Stimulated activated naive CD8-positive, alpha-beta T cell treated with anti-CD3 and anti-CD28 coated beads, Interleukin-15, amount 100 ng/mL, for 72 hours (primary cell): ENCODE data around the gene MCF2L2.
A peak's percentile ranks its signal among the peaks of the same experiment; 100 is the strongest.
"Not testable (repeated sequence)": the region's sequence is repeated elsewhere in the genome, so short reads cannot be mapped to it uniquely, and the experiment has no call there.

Experiments used
- ATAC-seq: fragments of 150-1000 bp; cut with Tn5 transposase; 2 replicates; pipeline ENCODE4 v1.10.0; 2021; ENCODE audit warnings: mild to moderate bottlenecking, moderate library complexity
- DNase-seq, 2 donors: peaks; one replicate each; pipeline ENCODE4 v3.0.0; 2021 to 2022
- H3K27ac Mint-ChIP-seq, 2 donors: one replicate each; pipeline ENCODE4 v1.8.0; 2022; ENCODE audit warnings: mild to moderate bottlenecking in 2 of 2, mixed read lengths in 2 of 2, moderate library complexity in 2 of 2
- H3K27me3 Mint-ChIP-seq: one replicate; pipeline ENCODE4 v1.8.0; 2022; ENCODE audit warnings: mixed read lengths
- H3K4me1 Mint-ChIP-seq: one replicate; pipeline ENCODE4 v1.8.0; 2022; ENCODE audit warnings: mild to moderate bottlenecking, mixed read lengths
- H3K4me3 Mint-ChIP-seq, 2 donors: one replicate each; pipeline ENCODE4 v1.8.0; 2022; ENCODE audit warnings: mild to moderate bottlenecking in 2 of 2, mixed read lengths in 2 of 2, moderate library complexity in 1 of 2
- H3K9me3 Mint-ChIP-seq, 2 donors: one replicate each; pipeline ENCODE4 v1.8.0; 2022; ENCODE audit warnings: mixed read lengths in 2 of 2

Gene MCF2L2

DNA sequence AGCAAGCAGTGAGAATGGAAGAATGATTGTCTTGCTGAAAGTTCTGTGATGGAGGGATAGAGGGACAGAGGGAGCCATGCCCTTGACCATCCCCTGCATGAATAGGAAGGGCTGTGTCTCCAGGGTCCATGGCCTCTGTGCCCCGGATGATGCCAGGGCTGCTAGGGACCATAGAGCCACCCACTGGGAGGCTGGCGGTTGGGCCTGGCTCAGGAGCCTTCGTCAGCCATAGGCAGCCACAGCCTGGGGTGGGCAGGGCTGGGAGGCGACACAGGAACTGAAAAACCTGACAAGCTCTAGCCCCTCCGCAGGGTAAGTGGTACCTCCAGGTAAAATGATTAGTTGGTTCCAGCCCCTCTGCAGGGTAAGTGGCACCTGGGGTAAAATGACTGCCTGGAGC is 246.8 kb downstream of the MCF2L2 start:
- H3K4me1 Mint-ChIP-seq = peaks cover 30% of the 10 kb centered on the region
- H3K4me3 Mint-ChIP-seq = no peak overlapping the region
- DNase-seq (no peak), ATAC-seq (no peak)
- no peak overlapping the region for H3K27ac Mint-ChIP-seq
- no peaks in the 10 kb centered on the region for H3K9me3 Mint-ChIP-seq
- peaks cover 35% of the 10 kb centered on the region for H3K27me3 Mint-ChIP-seq

DNA sequence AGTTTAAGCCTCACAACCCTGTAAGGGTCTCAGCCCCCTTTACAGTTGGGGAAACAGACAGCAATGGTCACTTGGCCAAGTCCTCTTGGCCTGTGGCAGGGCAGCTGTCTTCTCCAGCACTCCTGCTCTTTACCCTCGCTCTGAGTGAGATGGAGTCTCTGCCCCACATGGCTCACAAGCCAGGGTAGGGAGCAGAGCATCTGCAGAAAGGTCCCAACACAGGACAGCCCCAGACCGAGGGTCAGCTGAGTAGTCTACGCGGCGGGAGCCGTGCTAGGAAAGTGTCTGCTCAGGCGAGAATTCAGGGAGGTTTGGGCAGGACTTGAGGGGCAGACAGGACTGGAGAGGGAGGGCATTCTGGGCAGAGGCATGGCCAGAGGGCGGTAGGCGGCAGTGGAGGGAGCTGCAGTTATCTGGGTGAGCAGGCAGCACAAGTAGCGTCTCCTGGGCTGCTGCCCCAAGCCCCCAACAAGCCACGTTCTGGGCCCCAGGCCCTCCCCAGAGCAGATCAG is 247.6 kb downstream of the MCF2L2 start:
- Mint-ChIP-seq H3K27ac (no peak overlapping the region), H3K27me3 (peaks cover 42% of the 10 kb centered on the region), H3K4me3 (no peak overlapping the region), H3K9me3 (no peaks in the 10 kb centered on the region), H3K4me1 (peaks cover 28% of the 10 kb centered on the region)
- no peak for ATAC-seq
- no peak for DNase-seq

DNA sequence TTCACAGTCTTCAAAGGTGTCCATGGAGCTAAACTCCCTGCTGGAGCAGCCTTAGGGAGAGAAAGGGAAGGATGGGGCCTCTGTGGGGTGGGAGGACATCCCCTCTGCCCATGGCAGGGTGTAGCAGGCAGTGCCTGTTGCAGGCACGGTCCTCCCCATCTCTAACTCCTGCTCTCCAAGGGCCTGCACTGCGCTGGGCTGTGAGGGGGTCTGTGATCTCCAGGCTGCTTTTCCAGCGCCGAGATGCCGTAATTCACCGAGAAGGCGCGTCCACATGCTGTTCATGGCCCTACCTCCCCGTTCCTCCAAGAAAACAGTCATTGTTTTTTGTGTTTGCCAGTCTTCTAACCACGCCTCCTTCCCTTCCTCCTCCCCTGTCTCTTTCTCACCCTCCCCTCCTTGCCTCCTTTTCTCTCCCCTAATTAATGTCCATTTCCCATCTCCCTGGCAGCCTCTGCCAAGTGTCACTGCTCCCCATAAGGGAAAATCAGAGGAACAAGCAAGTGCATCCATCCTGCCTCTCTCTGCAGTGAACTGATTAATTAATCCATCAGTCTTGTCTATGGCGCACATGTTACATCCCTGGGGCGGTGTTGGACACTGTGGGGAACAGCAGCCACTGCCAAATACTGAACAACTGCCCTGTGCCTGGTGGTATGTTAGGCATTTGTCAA is 248.2 kb downstream of the MCF2L2 start:
- ATAC-seq (no peak), DNase-seq (no peak)
- H3K27ac Mint-ChIP-seq = no peak overlapping the region
- H3K9me3 Mint-ChIP-seq = no peaks in the 10 kb centered on the region
- H3K4me3 Mint-ChIP-seq = no peak overlapping the region
- peaks cover 22% of the 10 kb centered on the region for H3K4me1 Mint-ChIP-seq
- H3K27me3 Mint-ChIP-seq = peaks cover 48% of the 10 kb centered on the region

DNA sequence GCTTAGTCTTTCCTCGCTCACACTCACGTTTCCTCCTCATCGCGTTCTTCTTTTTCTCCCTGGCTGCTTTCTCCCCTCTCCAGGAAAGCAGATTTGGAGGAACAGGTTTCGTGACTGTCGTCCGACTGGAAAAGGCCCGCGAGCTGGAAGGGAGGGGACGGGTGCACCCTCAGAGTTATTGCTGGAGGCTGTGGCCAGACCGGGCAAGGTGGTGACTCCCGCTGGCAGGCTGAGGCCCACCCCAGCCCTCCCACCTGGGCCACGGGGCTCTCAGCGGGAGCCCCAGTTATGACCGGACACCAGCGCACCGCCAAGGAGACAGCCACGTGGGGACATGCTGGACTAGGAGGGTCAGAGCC is 248.9 kb downstream of the MCF2L2 start:
- peak overlapping the region; percentile 76 to 87 for H3K4me3 Mint-ChIP-seq
- H3K9me3 Mint-ChIP-seq, H3K27ac Mint-ChIP-seq, DNase-seq: not testable (repeated sequence)
- H3K27me3 Mint-ChIP-seq = peaks cover 54% of the 10 kb centered on the region
- peak; percentile 5 for ATAC-seq
- peaks cover 16% of the 10 kb centered on the region for H3K4me1 Mint-ChIP-seq

DNA sequence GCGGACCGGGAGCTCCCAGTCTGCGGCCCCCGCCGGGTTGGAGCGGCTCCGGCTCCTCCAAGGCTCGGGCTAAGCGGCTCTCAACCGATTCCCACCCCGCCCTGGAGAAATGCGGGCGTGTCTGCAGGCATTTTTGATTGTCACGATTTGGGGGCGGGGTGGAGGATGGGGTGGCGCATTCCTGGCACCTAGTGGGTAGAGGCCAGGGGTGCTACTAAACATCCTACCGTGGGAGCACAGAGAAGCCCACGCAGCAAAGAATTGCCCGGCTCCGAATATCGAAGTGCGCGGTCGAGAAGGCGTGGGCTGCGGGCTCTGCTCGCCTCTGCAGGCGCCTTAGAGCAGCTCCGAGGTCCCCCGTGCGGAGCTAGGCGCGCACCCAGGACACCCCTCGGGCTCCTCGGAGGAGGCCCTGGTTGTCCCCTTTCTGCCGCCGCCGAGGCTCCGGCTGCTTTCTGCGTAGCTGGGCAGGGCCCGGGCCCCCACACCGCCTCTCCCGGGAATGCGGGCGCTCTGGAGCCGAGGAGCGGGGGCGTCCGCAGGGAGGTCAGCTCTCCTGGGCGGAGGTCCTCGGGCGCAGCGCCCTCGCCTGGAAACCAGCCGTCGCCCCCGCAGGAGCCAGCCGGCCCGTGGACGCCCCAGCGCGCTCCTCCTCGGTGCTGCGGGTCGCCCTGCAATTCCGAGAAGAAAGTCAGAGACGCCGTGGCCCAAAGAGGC is 249.4 kb downstream of the MCF2L2 start:
- peak; percentile 55 to 60 for DNase-seq
- Mint-ChIP-seq H3K27ac (no peak overlapping the region), H3K4me3 (peak overlapping the region; percentile 86 to 87), H3K4me1 (peaks cover 16% of the 10 kb centered on the region), H3K9me3 (no peaks in the 10 kb centered on the region), H3K27me3 (peaks cover 54% of the 10 kb centered on the region)
- peak; percentile 84 for ATAC-seq

DNA sequence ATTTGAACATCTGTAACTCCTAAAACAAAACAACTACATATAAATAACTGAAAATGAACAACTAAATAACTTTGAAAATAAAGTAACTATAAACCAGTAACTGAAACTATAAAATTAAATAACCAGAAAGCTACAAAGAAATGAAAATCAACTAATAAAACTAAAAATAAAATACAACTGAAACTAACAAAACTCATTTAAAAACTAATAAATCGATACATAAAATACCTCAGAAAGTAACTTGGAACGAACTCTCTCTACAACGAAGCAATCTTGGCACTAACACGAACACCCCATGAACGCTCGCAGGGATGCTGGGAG is 249.9 kb downstream of the MCF2L2 start:
- no peak for DNase-seq
- Mint-ChIP-seq H3K4me3 (peak overlapping the region; percentile 86 to 87), H3K27me3 (peaks cover 57% of the 10 kb centered on the region), H3K27ac (no peak overlapping the region), H3K9me3 (no peaks in the 10 kb centered on the region), H3K4me1 (peaks cover 16% of the 10 kb centered on the region)
- no peak for ATAC-seq

DNA sequence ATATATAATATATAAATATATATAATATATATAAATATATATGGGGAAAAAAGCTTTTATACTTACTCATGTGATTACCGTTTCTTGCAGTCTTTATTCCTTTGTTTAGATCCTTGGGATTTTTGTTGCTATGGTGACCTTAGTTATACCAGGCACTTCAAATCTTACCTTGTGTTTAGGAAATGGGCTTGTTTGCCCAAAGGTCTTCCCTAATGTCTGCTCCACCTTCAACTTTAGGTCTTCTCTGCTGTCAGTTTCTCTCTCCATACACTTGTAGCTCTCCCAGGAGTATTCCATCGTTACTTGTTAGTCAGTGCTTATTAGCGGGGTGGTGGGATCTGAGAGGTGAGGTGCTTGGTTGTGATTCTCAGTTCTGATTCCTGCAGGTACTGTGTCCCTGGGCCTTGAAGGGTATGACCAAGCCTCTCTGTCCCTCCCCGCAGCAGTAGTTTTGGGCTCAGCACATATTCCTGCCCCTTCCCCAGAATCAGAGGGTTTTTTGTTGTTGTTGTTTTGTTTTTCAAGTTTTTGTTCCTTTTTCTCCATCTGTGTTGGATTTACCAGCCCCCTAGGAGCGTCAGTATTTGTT is 256.3 kb downstream of the MCF2L2 start:
- Mint-ChIP-seq H3K9me3 (no peaks in the 10 kb centered on the region), H3K27me3 (peaks cover 43% of the 10 kb centered on the region)
- peak; percentile 39 for ATAC-seq

DNA sequence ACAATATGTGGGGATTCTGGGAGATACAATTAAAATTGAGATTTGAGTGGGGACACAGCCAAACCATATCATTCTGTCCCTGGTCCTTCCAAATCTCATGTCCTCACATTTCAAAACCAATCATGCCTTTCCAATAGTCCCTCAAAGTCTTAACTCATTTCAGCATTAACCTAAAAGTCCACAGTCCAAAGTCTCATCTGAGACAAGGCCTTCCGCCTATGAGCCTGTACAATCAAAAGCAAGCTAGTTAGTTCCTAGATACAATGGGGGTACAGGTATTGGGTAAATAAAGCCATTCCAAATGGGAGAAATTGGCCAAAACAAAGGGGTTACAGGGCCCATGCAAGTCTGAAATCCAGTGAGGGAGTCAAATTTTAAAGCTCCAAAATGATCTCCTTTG is 260.4 kb downstream of the MCF2L2 start:
- H3K4me1 Mint-ChIP-seq, DNase-seq: not testable (repeated sequence)

More for the DNA sequence above, 256.3 kb downstream of the MCF2L2 start:
- H3K4me3 Mint-ChIP-seq = no peak overlapping the region
- no peak overlapping the region for H3K27ac Mint-ChIP-seq
- no peak for DNase-seq
- no peaks in the 10 kb centered on the region for H3K4me1 Mint-ChIP-seq

DNA sequence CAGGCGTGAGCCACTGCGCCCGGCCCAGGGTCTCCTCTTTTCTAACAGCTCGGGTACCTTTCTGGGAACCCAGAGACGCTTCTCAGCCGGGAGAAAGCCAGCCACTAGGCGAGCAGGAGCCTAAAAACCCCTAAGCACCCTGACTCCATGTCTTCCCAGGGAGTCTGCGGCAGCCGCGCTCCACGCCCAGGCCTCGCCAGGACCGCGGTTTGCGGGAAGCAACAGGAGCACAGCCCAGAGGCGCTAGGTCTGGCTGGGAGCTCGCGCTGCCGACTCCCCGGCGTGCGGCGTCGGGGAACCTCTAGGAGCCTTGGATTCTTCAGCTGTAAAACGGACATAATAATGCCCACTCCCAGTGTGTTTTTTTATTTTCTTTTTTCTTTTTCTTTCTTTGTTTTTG is 264.9 kb downstream of the MCF2L2 start:
- no peak for ATAC-seq
- H3K27ac Mint-ChIP-seq = no peak overlapping the region
- no peak for DNase-seq
- H3K27me3 Mint-ChIP-seq = no peaks in the 10 kb centered on the region
- H3K4me3 Mint-ChIP-seq = peak overlapping the region; percentile 96
- no peaks in the 10 kb centered on the region for H3K9me3 Mint-ChIP-seq
- H3K4me1 Mint-ChIP-seq = peaks cover 29% of the 10 kb centered on the region

More for the DNA sequence above, 260.4 kb downstream of the MCF2L2 start:
- H3K9me3 Mint-ChIP-seq, ATAC-seq, H3K27ac Mint-ChIP-seq, H3K4me3 Mint-ChIP-seq: not testable (repeated sequence)
- peaks cover 10% of the 10 kb centered on the region for H3K27me3 Mint-ChIP-seq

DNA sequence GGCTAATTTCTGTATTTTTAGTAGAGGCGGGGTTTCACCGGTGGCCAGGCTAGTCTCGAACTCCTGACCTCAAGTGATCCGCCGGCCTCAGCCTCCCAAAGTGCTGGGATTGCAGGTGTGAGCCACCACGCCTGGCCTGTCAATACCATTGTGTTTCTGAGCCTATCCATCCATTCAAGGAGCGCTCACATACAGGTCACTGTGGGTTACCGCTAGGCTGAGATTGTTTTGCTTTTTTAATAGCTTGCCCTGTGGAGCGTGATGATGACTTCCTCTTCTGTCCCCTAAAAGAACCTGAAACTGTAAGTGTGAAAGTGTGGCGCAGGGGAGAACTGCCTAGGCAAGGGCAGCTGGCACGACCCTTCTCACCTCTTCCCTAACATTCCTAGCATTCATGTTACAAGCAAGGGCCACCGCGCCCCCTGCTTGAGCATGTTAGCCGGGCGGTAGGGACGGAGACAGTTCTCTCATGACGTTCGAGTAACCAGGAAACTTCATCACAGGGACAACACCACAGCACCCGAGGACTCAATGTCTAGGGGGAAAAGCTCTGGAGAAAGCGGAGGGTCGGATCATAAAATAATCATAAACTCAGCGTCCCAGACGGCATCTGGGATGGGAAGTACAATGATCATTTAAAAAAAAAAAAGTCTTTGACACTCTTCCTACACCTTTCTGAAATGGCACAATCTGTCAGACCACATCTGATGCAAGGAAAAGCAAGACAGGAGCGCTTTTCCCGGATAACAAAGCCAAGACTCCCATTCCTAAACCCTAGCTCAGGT is 266.7 kb downstream of the MCF2L2 start:
- Mint-ChIP-seq H3K4me1 (peaks cover 42% of the 10 kb centered on the region), H3K9me3 (no peaks in the 10 kb centered on the region), H3K4me3 (peak overlapping the region; percentile 96), H3K27ac (peak overlapping the region; percentile 96 to 97), H3K27me3 (no peaks in the 10 kb centered on the region)
- DNase-seq (peak in 1 of 2 donors; percentile 41), ATAC-seq (peak; percentile 40)

DNA sequence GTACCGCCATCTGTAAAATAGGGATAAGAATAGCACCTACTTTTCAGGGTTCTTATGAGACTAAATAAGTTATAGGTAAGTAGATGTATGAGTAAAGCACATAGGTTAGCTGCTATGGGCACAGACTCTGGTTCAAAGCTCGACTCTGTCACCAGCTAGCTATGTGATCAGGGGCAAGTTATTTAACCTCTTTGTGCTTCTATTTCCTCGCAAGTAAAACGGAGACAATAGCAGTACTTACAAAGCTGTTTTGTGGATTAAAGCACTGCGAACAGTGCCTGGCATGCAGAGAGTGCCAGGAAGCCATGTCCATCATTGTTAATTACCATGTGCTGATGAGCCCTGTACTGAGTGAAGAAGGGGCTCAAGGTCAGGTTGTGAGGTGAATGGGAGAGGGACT is 267.8 kb downstream of the MCF2L2 start:
- Mint-ChIP-seq H3K27me3 (no peaks in the 10 kb centered on the region), H3K9me3 (no peaks in the 10 kb centered on the region), H3K27ac (no peak overlapping the region), H3K4me1 (peaks cover 42% of the 10 kb centered on the region), H3K4me3 (no peak overlapping the region)
- DNase-seq = no peak
- no peak for ATAC-seq

DNA sequence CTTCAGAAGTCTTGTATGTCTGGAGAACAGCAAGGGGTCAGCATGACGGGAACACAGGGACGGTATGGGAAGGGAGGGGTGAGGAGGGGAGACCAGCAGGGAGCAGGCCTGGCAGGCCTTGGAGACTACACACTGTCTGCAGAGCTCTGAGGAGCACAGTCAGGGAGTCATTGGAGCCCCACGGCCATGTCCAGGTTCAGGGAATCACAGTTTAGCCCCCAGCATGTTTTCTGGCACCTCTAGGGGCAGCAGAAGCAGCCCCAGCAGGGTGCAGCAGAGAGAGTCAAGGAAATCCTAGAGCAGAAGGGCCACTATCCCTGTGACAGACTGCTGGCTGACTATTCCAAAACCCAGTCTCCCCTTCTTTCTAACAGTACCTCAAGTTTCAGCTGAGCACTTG is 269.1 kb downstream of the MCF2L2 start:
- ATAC-seq (no peak), DNase-seq (no peak)
- H3K27ac Mint-ChIP-seq = peak overlapping the region; percentile 31 to 54
- no peaks in the 10 kb centered on the region for H3K9me3 Mint-ChIP-seq
- H3K4me3 Mint-ChIP-seq = peak overlapping the region; percentile 28 to 50
- no peaks in the 10 kb centered on the region for H3K27me3 Mint-ChIP-seq
- H3K4me1 Mint-ChIP-seq = peaks cover 42% of the 10 kb centered on the region

DNA sequence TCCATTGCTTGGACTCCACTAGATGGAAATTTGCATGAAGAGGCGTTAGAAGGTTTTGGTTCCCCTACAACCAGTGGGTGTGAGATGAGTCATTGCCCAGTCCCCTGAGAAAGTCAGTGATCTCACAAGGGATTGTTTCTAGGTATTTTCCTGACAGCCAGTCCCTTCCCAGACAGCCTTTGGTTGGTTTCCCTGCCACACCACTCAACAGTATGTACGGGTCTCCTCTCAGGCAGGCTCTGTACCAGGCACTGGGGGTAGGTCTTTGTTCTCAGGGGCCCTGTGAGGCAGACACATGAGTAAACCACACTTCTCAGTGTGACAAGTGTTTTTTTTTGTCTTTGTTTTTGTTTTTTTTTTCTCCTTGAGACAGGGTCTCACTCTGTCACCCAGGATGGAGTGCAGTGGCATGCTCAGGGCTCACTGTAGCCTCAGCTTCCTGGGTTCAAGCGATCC is 269.8 kb downstream of the MCF2L2 start:
- ATAC-seq (peak; percentile 72), DNase-seq (peak; percentile 46 to 65)
- Mint-ChIP-seq H3K9me3 (no peaks in the 10 kb centered on the region), H3K27me3 (no peaks in the 10 kb centered on the region), H3K27ac (no peak overlapping the region), H3K4me3 (peak overlapping the region; percentile 28 to 50), H3K4me1 (peaks cover 42% of the 10 kb centered on the region)

DNA sequence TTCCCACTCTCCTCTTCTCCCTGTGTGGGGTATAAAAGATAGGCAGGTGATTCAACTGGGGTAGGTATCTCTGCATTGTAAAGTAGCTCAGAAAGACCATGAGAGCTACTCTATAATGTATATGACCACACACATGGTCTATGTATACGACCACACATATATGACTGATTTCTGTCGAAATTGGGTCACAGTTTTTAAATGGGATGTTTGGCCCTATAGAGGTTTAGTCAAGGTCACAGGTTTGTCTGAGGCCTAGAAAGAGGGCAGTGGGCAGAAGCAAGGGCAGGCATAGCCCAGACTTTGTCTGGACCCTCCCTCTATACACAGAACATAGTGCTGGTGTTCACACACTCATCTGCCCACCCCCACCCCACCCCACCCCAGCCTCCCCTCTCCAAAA is 270.3 kb downstream of the MCF2L2 start:
- Mint-ChIP-seq H3K9me3 (no peaks in the 10 kb centered on the region), H3K4me1 (peaks cover 42% of the 10 kb centered on the region), H3K4me3 (no peak overlapping the region), H3K27ac (peak overlapping the region in 1 of 2 donors; percentile 19), H3K27me3 (no peaks in the 10 kb centered on the region)
- DNase-seq (no peak), ATAC-seq (peak; percentile 51)

DNA sequence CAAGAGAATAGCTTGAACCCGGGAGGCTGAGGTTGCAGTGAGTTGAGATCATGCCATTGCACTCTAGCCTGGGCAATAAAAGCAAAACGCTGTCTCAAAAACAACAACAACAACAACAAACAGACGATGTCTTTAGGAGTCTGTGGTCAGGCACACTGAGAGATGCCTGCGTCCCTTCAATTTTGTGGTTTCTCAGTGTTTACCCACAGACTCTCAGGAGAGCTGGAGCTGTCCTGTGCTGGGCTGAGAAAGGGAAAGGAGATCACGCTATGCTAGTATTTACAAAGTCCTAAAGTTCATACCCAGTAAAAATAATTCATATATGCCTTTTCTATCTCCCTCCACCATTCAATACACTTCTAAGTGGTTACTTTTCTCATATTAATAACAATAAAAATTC is 272.2 kb downstream of the MCF2L2 start:
- H3K27ac Mint-ChIP-seq = no peak overlapping the region
- no peaks in the 10 kb centered on the region for H3K27me3 Mint-ChIP-seq
- H3K4me3 Mint-ChIP-seq = no peak overlapping the region
- H3K9me3 Mint-ChIP-seq = no peaks in the 10 kb centered on the region
- DNase-seq (no peak), ATAC-seq (no peak)
- H3K4me1 Mint-ChIP-seq = peaks cover 30% of the 10 kb centered on the region
